B cell (primary cell): ENCODE results near the gene NME5. TPM values are rescaled to one million over a fixed set of nuclear protein-coding genes. Genes with fewer than 3 reads are reported as not detected.

Experiments
- ATAC-seq: fragments of 200-7000 bp; cut with Tn5 transposase; one replicate; pipeline ENCODE4 v1.10.0; 2021; ENCODE audit warnings: low read depth, mild to moderate bottlenecking, moderate number of reproducible peaks, moderate library complexity
- CTCF ChIA-PET: fragments of 350-600 bp; sonication (Branson Sonifier 250); formaldehyde crosslinking; loops from one replicate; lab custom pipeline; 2021; ENCODE audit warnings: antibody characterized with exemption, inconsistent platforms; lab: Charles Lee
- POLR2A ChIA-PET: fragments of 350-600 bp; sonication (Branson Sonifier 250); formaldehyde crosslinking; loops from one replicate; lab custom pipeline; 2021; ENCODE audit warnings: antibody characterized with exemption; lab: Charles Lee
- DNase-seq: peaks from one replicate; pipeline ENCODE4 v3.0.0; 2013
- H2AFZ ChIP-seq: 2 replicates; pipeline ENCODE4 v1.6.1; 2012; ENCODE audit warnings: mild to moderate bottlenecking, low read depth, low read length; ENCODE audit not compliant: insufficient read depth, poor library complexity, severe bottlenecking
- H3K27ac ChIP-seq, 2 donors: 1 replicate in 1 of 2; 2 replicates in 1 of 2; pipeline ENCODE4 v1.5.1; 2012 to 2013; ENCODE audit warnings: low read length in 2 of 2, mild to moderate bottlenecking in 2 of 2, moderate library complexity in 1 of 2
- H3K27me3 ChIP-seq, 4 experiments: fragments of 200-600 bp in 1 of 4; sonication (generic) in 1 of 4; replicated peaks in 1 of 4; 1 replicate in 2 of 4; 2 replicates in 2 of 4; pipeline versions ENCODE4 v1.6.1 to v1.7.0; 2013 to 2016; ENCODE audit warnings: low read length in 3 of 4, mild to moderate bottlenecking in 2 of 4, mixed read lengths in 1 of 4, moderate library complexity in 1 of 4; ENCODE audit not compliant: insufficient read depth in 4 of 4, control insufficient read depth in 3 of 4; ENCODE audit errors: control extremely low read depth in 1 of 4
- H3K36me3 ChIP-seq, 2 experiments: replicated peaks in 1 of 2; 1 replicate in 1 of 2; 2 replicates in 1 of 2; pipeline versions ENCODE4 v1.6.1 to v1.7.1; 2013; ENCODE audit warnings: low read length in 1 of 2; ENCODE audit not compliant: insufficient read depth in 2 of 2, control insufficient read depth in 1 of 2; ENCODE audit errors: control extremely low read depth in 1 of 2, extremely low read depth in 1 of 2
- H3K4me1 ChIP-seq, 2 donors: fragments of 200-600 bp in 1 of 2; sonication (generic) in 1 of 2; 1 replicate in 1 of 2; 2 replicates in 1 of 2; pipeline versions ENCODE4 v1.5.1 to v1.6.1; 2013 to 2017; ENCODE audit warnings: low read length in 2 of 2; ENCODE audit not compliant: control insufficient read depth in 2 of 2, insufficient read depth in 2 of 2
- H3K4me2 ChIP-seq: replicated peaks from 2 replicates; pipeline ENCODE3; 2012; ENCODE audit warnings: mild to moderate bottlenecking, low read depth, low read length; ENCODE audit not compliant: poor library complexity, severe bottlenecking
- H3K4me3 ChIP-seq, 5 experiments: fragments of 200-600 bp in 1 of 5; sonication (generic) in 1 of 5; 1 replicate in 3 of 5; 2 replicates in 2 of 5; pipeline versions ENCODE4 v1.5.1 to v1.7.0; 2011 to 2016; ENCODE audit warnings: low read length in 4 of 5, mild to moderate bottlenecking in 4 of 5, low read depth in 2 of 5, control low read depth in 1 of 5, moderate library complexity in 1 of 5; ENCODE audit not compliant: insufficient read depth in 1 of 5; ENCODE audit errors: control extremely low read depth in 1 of 5, extremely low read depth in 1 of 5
- H3K79me2 ChIP-seq: fragments of 200-600 bp; sonication (generic); one replicate; pipeline ENCODE4 v1.6.0; 2016; ENCODE audit warnings: low read length; ENCODE audit not compliant: control insufficient read depth, insufficient read depth
- H3K9ac ChIP-seq: fragments of 200-600 bp; sonication (generic); 2 replicates; pipeline ENCODE4 v1.6.1; 2017; ENCODE audit warnings: mild to moderate bottlenecking, low read length, moderate library complexity
- H3K9me3 ChIP-seq, 3 donors: one replicate each; pipeline versions ENCODE4 v1.6.1 to v1.7.1; 2013; ENCODE audit warnings: low read length in 2 of 3; ENCODE audit not compliant: control insufficient read depth in 2 of 3, insufficient read depth in 1 of 3; ENCODE audit errors: control extremely low read depth in 1 of 3
- H4K20me1 ChIP-seq: 2 replicates; pipeline ENCODE4 v1.6.0; 2012; ENCODE audit warnings: mild to moderate bottlenecking, low read length; ENCODE audit not compliant: insufficient read depth, control insufficient read depth, poor library complexity, severe bottlenecking
- H3K27ac Mint-ChIP-seq: one replicate; pipeline ENCODE4 v1.8.0; 2021; ENCODE audit warnings: mixed read lengths
- H3K27me3 Mint-ChIP-seq: one replicate; pipeline ENCODE4 v1.8.0; 2021; ENCODE audit warnings: mixed read lengths
- H3K4me1 Mint-ChIP-seq: one replicate; pipeline ENCODE4 v1.8.0; 2021; ENCODE audit warnings: mixed read lengths
- H3K4me3 Mint-ChIP-seq: one replicate; pipeline ENCODE4 v1.8.0; 2021; ENCODE audit warnings: mixed read lengths
- H3K9me3 Mint-ChIP-seq: one replicate; pipeline ENCODE4 v1.8.0; 2022; ENCODE audit warnings: mixed read lengths; ENCODE audit not compliant: insufficient read depth
- EZH2 ChIP-seq: IDR thresholded peaks from 2 replicates; pipeline ENCODE4 v1.6.1; 2012; ENCODE audit warnings: borderline replicate concordance, low read depth, mild to moderate bottlenecking, moderate library complexity, low read length; ENCODE audit not compliant: insufficient read depth, poor library complexity, severe bottlenecking
- WGBS: methylation state at CpG from one replicate; pipeline ENCODE4 v1.1.5; 2013; ENCODE audit warnings: missing lambda C conversion rate; ENCODE audit not compliant: insufficient coverage; 5-methylcytosine and 5-hydroxymethylcytosine counted together
- intact Hi-C: fragments of 100-400 bp; cut with micrococcal nuclease; formaldehyde crosslinking; loops from one replicate; pipeline ENCODE4 v1.10.0; 2022
- polyA plus RNA-seq: library from polyadenylated mRNA; depleted of rRNA; stranded (reverse); fragments of >200 nt; gene quantifications from 2 replicates; pipeline ENCODE4 v1.2.3, GENCODE V29; 2012
- total RNA-seq, 2 donors: library from RNA; stranded (reverse); fragments of 120-200 nt in 1 of 2; gene quantifications; 1 replicate in 1 of 2; 2 replicates in 1 of 2; pipeline versions ENCODE4 v1.2.3 to v1.2.4, GENCODE V29; 2013 to 2022
- TF ChIP-seq, protein P1 (sequence below): fragments of 200-600 bp; IDR thresholded peaks from one replicate; pipeline ENCODE4 v1.8.0; 2022; ENCODE audit warnings: antibody characterized with exemption, mild to moderate bottlenecking

The NME5 gene
- total and polyA plus RNA-seq, 2 donors (not counting 1 experiment from before 2014, with no cell fraction given), result not detected

DNA sequence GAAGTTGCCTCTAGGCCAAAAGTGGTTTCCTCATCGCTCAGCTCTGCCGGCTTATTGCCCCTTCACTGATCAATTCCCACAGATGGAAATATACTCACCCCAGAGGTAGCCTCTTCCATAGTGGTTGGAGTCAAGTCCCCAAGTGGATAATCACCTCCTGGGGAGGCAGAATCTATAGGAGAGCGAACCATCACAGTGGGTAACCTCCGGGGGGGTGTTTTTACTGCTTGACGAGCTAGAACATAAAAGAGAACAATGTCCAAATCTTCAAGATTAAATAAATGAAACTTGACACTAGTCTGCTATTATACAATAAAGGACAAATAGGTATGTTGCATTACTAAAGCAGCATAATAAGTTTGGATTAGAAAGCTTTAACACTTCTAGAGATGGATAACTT, 29.9 kb upstream of the NME5 start:
- Mint-ChIP-seq H3K4me1 (peaks cover 5% of the 10 kb centered on the region), H3K27me3 (no peaks in the 10 kb centered on the region), H3K4me3 (no peak overlapping the region), H3K9me3 (no peaks in the 10 kb centered on the region), H3K27ac (no peak overlapping the region)
- Histone ChIP-seq H4K20me1 (no peaks in the 10 kb centered on the region), H3K4me1 (no peaks in the 10 kb centered on the region), H3K79me2 (peaks cover 4% of the 10 kb centered on the region), H3K27ac (no peak overlapping the region), H3K9ac (no peak overlapping the region), H3K9me3 (no peaks in the 10 kb centered on the region), H3K4me3 (no peak overlapping the region), H3K27me3 (no peaks in the 10 kb centered on the region), H3K36me3 (peaks cover 18 to 82% of the 10 kb centered on the region in 2 experiments), H3K4me2 (no peak overlapping the region), H2AFZ (no peak overlapping the region)
- no peak for TF ChIP-seq EZH2
- TF ChIP-seq, protein P1, sequence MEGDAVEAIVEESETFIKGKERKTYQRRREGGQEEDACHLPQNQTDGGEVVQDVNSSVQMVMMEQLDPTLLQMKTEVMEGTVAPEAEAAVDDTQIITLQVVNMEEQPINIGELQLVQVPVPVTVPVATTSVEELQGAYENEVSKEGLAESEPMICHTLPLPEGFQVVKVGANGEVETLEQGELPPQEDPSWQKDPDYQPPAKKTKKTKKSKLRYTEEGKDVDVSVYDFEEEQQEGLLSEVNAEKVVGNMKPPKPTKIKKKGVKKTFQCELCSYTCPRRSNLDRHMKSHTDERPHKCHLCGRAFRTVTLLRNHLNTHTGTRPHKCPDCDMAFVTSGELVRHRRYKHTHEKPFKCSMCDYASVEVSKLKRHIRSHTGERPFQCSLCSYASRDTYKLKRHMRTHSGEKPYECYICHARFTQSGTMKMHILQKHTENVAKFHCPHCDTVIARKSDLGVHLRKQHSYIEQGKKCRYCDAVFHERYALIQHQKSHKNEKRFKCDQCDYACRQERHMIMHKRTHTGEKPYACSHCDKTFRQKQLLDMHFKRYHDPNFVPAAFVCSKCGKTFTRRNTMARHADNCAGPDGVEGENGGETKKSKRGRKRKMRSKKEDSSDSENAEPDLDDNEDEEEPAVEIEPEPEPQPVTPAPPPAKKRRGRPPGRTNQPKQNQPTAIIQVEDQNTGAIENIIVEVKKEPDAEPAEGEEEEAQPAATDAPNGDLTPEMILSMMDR, result no peak
- DNase-seq (no peak), ATAC-seq (no peak)
- ChIA-PET CTCF (interaction anchor here (1.7 kb wide), 1 partner anchor 36 kb away, joined by 4 read pairs; no protein-coding TSS in a partner anchor), POLR2A (no interaction called here)
- no CpG with 5 or more reads among the region's 5 CpGs for WGBS
- intact Hi-C loops, result no loop called here

DNA sequence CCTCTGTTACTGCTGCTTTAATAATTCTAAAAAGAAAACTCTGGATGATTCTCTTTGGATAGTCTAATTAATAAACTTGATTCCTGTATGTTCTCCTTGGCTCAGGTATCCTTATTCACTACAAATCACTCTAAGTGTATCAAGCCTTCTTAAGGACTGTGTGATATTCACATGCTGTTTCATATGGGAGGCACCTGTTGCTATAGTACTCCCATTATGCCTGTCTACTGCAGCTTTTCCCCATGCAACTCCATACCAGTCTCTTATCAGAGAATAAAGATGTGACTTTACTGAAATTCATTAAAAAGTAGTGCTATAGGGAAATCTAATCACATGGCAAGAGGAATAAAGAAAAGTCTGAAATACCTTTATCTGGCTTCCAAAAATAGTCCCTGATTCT, 24.5 kb upstream of the NME5 start:
- peaks cover 36 to 95% of the 10 kb centered on the region in 2 experiments for H3K36me3 ChIP-seq
- no peak for ATAC-seq
- CTCF ChIA-PET, result interaction anchor here (0.9 to 1.0 kb wide), 2 partner anchors 61 to 95 kb away, joined by 3 read pairs; no protein-coding TSS in a partner anchor

More for the DNA sequence above, 24.5 kb upstream of the NME5 start:
- H4K20me1 ChIP-seq, result no peaks in the 10 kb centered on the region
- no peaks in the 10 kb centered on the region for H3K9me3 ChIP-seq
- no peak overlapping the region for H2AFZ ChIP-seq
- POLR2A ChIA-PET, result no interaction called here
- H3K27ac ChIP-seq, result no peak overlapping the region
- TF ChIP-seq, protein P1, result no peak
- TF ChIP-seq EZH2, result no peak
- no peaks in the 10 kb centered on the region for H3K9me3 Mint-ChIP-seq
- no peaks in the 10 kb centered on the region for H3K4me1 Mint-ChIP-seq
- H3K79me2 ChIP-seq, result no peaks in the 10 kb centered on the region
- no peaks in the 10 kb centered on the region for H3K4me1 ChIP-seq
- H3K4me2 ChIP-seq, result no peak overlapping the region
- H3K4me3 ChIP-seq, result no peak overlapping the region
- H3K9ac ChIP-seq, result no peak overlapping the region
- no peaks in the 10 kb centered on the region for H3K27me3 Mint-ChIP-seq
- no peak overlapping the region for H3K4me3 Mint-ChIP-seq
- H3K27me3 ChIP-seq, result no peaks in the 10 kb centered on the region
- H3K27ac Mint-ChIP-seq, result peak overlapping the region; percentile 55
- intact Hi-C loops, result no loop called here
- no peak for DNase-seq
